Vagina (tissue), 2 donors: ENCODE measurements around the gene CHRD.

Source experiments
- CTCF ChIP-seq, 3 experiments: fragments of 450-650 bp in 2 of 3; fragments of 200-600 bp in 1 of 3; sonication (generic) in 1 of 3; IDR thresholded peaks; one replicate each; pipeline ENCODE4 v1.5.1; 2017 to 2019; ENCODE audit warnings: antibody characterized with exemption in 3 of 3, mild to moderate bottlenecking in 2 of 3, moderate library complexity in 2 of 3
- POLR2A ChIP-seq, 2 donors: fragments of 450-650 bp; IDR thresholded peaks; one replicate each; pipeline ENCODE4 v1.6.1; 2017; ENCODE audit warnings: antibody characterized with exemption in 2 of 2, mild to moderate bottlenecking in 2 of 2, moderate library complexity in 2 of 2

GRCh38 chr3:184368586-184369183 is 11.2 kb upstream of the CHRD start:
- TF ChIP-seq POLR2A (IDR thresholded peaks at IDR 0.05), result no peak
- TF ChIP-seq CTCF (IDR thresholded peaks at IDR 0.05), result no peak
